ENCODE data around the gene ENTPD8.
"Not testable (repeated sequence)": the region's sequence is repeated elsewhere in the genome, so short reads cannot be mapped to it uniquely, and the experiment has no call there.

Gene ENTPD8

DNA sequence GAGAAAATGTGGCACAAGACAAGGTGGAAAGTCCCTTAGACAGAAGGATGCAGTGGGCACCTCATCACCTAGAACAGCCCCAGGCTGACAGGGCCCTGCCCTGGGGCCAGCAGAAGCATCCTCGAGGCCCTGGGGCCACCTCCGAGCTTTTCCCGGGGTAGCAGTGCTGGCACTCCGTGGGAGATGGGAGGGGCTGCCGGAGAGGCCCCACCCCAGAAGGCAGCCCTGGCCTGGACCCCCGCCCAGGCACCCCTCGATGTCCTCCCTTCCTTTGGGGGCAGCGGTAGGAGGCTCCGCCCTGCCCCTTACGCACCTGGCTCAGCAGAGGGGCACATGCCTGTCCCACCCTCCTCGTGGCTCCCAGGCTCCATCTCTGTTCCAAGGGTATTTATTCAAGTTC, 35.7 kb upstream of the ENTPD8 start:
- DNase-seq (ENCODE audit: low read depth in 2 of 2), result no peak

- DNase-seq (ENCODE audit: low read depth in 2 of 2), result no peak
Observed at GRCh38 chr9:137475666-137476065, 34.5 kb upstream of the ENTPD8 start.

DNA sequence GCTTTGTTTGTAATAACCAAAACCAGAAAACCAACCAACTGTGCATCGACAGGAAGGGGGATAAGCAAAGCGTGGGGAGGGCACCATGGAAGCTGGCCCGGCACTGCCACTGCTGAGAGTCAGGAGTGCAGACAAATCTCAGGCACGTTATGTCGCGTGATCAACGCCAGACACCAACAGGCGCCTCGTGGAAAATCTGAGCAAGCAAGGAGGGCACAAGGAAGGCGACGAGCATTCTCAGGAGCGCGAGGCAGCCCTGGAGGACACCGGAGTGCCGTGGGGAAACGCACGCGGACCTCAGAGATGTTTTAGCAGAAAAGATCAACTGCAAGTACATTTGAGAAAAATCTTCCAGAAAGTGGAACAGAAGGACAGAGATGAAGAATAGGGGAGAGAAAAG, 33.1 kb upstream of the ENTPD8 start:
- DNase-seq (ENCODE audit: low read depth in 2 of 2), result no peak

DNA sequence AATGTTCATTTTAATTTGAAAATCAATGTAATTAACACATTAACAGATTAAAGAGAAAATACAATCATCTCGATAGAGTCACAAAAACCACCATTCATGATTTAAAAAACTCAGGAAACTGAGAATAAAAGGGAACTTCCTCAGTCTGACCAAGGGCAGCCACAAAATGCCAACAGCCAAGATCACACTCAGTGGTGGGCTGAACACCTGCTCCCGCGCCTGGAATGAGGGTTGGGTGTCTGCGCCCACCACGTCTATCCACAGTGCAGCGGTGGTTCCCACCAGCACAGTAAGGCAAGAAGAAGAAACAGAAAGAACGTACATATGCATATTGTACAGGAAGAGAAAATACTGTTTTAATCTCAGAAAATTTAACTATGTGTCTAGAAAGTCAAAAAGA, 29.6 kb upstream of the ENTPD8 start:
- DNase-seq (ENCODE audit: low read depth in 2 of 2), result no peak

- no peak for DNase-seq (ENCODE audit: low read depth in 2 of 2)
Observed at GRCh38 chr9:137467896-137468295, 26.7 kb upstream of the ENTPD8 start.

- no peak for DNase-seq (ENCODE audit: low read depth in 2 of 2)
Observed at GRCh38 chr9:137467161-137467581, 26.0 kb upstream of the ENTPD8 start.

- not testable (repeated sequence) for DNase-seq (ENCODE audit: low read depth in 2 of 2)
Observed at GRCh38 chr9:137466389-137467085, 25.4 kb upstream of the ENTPD8 start.

GRCh38 chr9:137465720-137466388, 24.7 kb upstream of the ENTPD8 start:
- no peak for DNase-seq (ENCODE audit: low read depth in 2 of 2)

DNA sequence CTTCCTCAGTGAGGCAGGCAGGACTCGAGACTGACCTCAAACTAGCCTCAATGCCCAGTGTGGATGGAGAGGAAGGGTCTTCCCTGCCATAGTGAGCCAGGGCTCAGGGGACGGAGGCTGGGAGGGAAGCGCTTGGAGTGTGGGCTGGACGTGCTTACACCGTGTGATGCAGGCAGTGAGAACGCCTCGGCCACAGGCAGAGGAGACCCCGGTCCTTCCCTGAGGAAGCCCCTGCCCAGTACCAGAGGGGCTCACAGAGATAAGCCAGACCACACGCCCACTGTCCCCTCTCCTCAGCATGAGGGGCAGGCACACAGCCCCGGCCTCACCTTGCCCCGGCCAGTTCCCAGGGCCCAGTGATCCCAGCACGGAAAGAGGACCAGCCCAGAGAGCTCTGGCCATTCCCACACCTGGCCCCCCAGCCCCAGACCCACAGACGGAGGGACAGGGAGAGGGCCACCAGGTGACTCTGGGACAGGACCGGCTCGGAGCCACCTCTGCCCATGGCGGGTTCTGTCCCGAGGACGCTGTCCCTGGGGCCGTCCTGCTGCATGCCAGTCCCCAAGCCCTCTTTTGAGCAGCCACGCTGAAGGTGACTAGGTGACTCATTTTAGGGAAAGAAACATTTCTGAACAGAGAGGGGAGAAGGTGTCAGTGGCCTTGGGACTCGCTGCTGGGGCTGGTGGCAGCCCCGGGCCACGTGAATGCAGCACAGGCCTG, 24.0 kb upstream of the ENTPD8 start:
- no peak for DNase-seq (ENCODE audit: low read depth in 2 of 2)

DNA sequence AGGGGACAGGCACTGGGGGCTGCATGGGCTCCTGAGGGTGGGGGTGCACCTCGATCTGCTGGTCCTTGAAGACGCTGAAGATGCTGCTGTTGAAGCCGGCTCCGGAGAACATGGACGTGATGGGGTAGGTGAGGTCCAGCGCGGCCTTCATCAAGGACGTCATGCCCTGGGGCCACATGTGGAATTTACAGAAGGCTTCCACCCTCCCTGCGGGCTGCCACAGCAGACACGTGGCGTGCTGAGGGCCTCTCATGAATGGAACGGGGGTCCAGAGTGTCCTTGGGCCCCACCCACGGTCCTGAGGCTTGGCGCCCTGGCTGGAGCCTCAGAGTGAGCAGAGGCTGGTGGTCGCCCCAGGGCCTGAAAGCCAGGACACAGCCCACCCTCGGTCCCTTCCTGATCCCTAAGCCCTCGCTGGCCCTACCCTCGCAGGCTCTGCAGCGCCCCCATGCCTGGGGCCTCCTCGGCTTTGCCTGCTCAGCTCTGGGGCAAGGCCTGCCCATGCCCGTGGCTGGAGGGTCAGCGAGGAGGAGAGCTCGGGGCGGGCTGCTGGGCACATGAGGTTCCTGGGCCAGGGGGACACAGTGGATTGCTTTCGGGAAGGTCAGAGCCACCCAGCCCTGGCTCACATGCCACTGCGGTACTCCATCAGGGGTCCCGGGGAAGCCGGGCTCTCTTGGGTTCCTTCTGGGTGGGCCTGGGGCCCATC, 23.3 kb upstream of the ENTPD8 start:
- no peak for DNase-seq (ENCODE audit: low read depth in 2 of 2)

DNA sequence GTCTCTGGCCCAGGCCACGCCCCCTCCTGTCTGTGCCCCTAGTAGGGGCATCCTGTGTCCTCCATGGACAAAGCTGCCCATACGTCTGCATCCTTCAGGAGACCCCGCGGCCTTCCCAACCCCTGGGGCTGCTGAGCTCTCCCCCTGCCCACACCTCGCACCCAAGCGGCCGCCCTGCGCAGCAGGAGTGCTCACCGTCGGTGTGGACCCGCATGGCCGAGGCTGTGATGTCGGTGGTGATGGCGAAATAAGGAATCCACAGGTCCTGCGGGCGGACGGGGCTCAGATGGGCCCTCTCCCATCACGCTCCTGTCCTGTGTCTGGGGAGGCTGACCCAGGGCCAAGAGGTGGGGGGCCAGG, 22.8 kb upstream of the ENTPD8 start:
- no peak for DNase-seq (ENCODE audit: low read depth in 2 of 2)

GRCh38 chr9:137462986-137463930, 22.1 kb upstream of the ENTPD8 start:
- DNase-seq (ENCODE audit: low read depth in 2 of 2), result no peak

DNA sequence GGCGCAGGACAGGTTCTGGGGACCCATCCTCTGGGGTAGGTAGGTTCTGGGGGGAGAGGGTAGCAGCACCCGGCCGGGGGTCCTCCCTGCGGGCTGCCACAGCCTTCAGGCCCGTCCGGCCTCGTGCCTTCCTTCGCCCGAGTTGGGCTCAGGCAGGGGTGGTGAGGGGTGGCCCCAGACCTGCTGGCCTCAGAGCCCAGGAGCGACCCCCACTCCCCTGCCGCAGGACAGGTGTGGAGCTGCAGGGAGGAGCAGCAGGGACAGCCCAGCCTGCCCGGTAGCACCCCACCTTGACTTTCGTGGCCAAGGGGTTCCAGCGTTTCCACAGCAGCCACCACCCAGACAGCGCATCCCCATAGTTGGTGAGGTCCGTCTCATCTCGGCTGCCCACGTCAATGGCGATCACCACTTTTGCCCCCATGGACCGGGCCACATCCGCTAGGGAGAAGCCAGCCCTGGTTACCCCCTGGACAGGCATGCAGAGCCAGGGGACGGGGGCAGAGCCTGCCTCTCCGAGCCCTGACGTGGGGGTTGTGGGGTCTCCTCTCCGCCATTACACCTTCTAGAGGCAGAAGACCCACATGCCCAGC, 21.3 kb upstream of the ENTPD8 start:
- DNase-seq (ENCODE audit: low read depth in 2 of 2), result no peak

GRCh38 chr9:137461663-137462395, 20.7 kb upstream of the ENTPD8 start:
- peak; percentile 67 to 81 for DNase-seq (ENCODE audit: low read depth in 2 of 2)

DNA sequence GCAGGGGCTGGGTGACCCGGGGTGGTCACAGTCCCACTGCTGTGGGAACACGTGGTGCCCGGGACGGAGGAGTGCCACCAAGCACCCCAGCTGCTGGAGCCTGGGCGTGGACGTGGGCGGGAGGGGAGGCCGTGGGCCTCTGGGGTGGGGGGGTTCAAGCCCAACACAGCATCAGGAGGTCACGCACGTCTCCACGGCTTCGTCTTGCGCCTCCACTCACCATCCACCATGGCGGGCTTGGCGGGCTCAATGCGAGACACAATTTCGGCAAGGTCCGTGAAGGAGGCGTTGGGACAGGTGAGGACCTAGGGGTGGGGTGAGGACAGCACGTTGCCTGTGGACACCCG, 20.1 kb upstream of the ENTPD8 start:
- no peak for DNase-seq (ENCODE audit: low read depth in 2 of 2)

- DNase-seq (ENCODE audit: low read depth in 2 of 2), result no peak
Observed at GRCh38 chr9:137460363-137461315, 19.5 kb upstream of the ENTPD8 start.

DNA sequence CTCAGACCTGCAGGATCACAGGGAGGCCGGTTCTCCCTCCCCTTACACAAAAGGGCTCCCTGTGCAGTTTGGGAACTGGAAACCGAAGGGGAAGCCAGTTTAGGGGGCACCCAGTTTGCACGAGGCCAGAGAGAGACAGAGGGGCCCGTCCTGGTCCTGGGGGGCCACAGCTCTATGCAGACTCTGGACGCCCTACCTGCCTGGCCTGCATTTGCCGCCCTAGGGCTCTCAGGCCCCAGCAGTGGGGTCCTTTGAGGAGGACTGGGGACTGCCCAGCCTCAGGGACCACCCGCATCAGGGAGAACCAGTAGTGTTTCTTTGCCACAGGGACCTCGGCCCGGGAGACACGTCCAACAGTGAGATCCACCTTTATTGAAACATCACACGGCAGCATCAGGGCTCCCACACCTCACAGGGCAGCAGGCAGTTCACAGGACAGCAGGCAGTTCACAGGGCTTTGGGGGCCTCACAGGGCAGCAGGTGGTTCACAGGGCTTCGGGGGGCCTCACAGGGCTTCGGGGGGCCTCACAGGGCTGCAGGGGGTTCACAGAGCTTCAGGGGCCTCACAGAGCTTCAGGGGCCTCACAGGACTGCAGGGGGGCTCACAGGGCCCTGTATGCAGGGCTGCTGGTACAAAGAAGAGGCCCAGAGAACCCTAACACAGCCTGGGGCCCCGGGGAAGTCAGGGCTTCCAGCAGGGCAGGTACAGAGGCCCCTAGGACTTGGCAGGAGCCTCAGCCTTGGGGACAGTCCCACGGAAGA, 18.6 kb upstream of the ENTPD8 start:
- DNase-seq (ENCODE audit: low read depth in 2 of 2), result no peak

DNA sequence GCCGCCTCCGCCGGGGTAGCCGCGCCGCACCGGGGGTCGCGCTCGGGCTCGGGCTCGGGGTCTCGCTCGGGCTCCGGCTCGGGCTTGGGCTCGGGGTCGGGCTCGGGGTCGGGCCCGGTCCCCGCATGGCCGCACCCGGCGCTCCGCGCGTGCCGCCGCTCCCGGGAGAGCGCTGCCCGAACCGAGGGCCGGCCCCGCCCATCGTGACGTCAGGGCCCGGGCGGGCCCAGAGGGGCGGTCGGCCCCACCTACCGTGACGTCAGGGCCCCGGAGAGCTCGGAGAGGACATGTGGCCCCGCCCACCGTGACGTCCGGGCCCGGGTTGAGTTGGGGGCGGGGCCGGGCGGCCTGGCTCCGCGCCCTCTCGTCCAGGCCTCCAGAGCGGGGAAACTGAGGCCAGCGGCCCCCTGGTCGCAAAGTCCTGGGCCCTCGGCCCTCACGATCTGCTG, 18.0 kb upstream of the ENTPD8 start, which contains the start of gene NSMF:
TSS of gene NSMF (minus strand) at position 183 of the 449 bp plus-strand sequence. CDS start 232 bp downstream, outside the sequence.
- peak; percentile 75 to 90 for DNase-seq (ENCODE audit: low read depth in 2 of 2)

All from stimulated activated CD8-positive, alpha-beta memory T cell treated with anti-CD3 and anti-CD28 coated beads, Interleukin-7, amount 100 ng/mL, for 4 hours (primary cell).